H1 (cell line): ENCODE results near the gene ENTPD8. TPM values are rescaled to one million over a fixed set of nuclear protein-coding genes. Genes with fewer than 3 reads are reported as not detected.

ENCODE experiments used
- CTCF ChIA-PET: fragments of 300-600 bp; sonication (Branson Sonifier 250); formaldehyde crosslinking; loops from one replicate; lab custom pipeline; 2021; ENCODE audit not compliant: partially characterized antibody; lab: Charles Lee
- POLR2A ChIA-PET: fragments of 300-600 bp; sonication (Branson Sonifier 250); formaldehyde crosslinking; loops from one replicate; lab custom pipeline; 2021; ENCODE audit warnings: inconsistent platforms; ENCODE audit not compliant: partially characterized antibody; lab: Charles Lee
- DNase-seq, 2 experiments: peaks; one replicate each; pipeline versions ENCODE4 v3.0.0 to v3.0.0-alpha.2; 2010 to 2022; ENCODE audit warnings: low spot score in 2 of 2, low read depth in 1 of 2, mixed read lengths in 1 of 2
- FAIRE-seq: peaks from 2 replicates; lab custom pipeline; 2011; peaks lifted over from hg19 to GRCh38; lab: Jason Lieb, UNC
- H2AFZ ChIP-seq: 2 replicates; pipeline ENCODE4 v1.8.1; 2012; ENCODE audit warnings: low read length, inconsistent platforms
- H2AK5ac ChIP-seq: 2 replicates; pipeline ENCODE4 v1.6.1; 2013; ENCODE audit warnings: low read depth, low read length
- H2BK120ac ChIP-seq: replicated peaks from 2 replicates; pipeline ENCODE3; 2013; ENCODE audit warnings: low read depth, low read length, inconsistent platforms
- H2BK12ac ChIP-seq: 2 replicates; pipeline ENCODE4 v1.6.1; 2013; ENCODE audit warnings: low read depth, low read length
- H2BK15ac ChIP-seq: 2 replicates; pipeline ENCODE4 v1.6.1; 2013; ENCODE audit warnings: low read length
- H2BK20ac ChIP-seq: 2 replicates; pipeline ENCODE4 v1.6.1; 2013; ENCODE audit warnings: low read length
- H2BK5ac ChIP-seq: 2 replicates; pipeline ENCODE4 v1.6.1; 2013; ENCODE audit warnings: low read depth, low read length
- H3K14ac ChIP-seq: 2 replicates; pipeline ENCODE4 v1.6.1; 2013; ENCODE audit warnings: inconsistent platforms; ENCODE audit not compliant: insufficient read length
- H3K18ac ChIP-seq: 2 replicates; pipeline ENCODE4 v1.6.1; 2013; ENCODE audit warnings: low read length; ENCODE audit errors: extremely low read depth
- H3K23ac ChIP-seq: 2 replicates; pipeline ENCODE4 v1.6.1; 2013; ENCODE audit warnings: inconsistent platforms; ENCODE audit not compliant: insufficient read length
- H3K23me2 ChIP-seq: 2 replicates; pipeline ENCODE4 v1.6.1; 2013; ENCODE audit warnings: low read depth, low read length
- H3K27ac ChIP-seq: 2 replicates; pipeline ENCODE4 v1.6.1; 2011; ENCODE audit warnings: low read depth, low read length, inconsistent platforms
- H3K27me3 ChIP-seq, 4 experiments: replicated peaks in 1 of 4; 1 replicate in 1 of 4; 2 replicates in 3 of 4; pipeline versions ENCODE4 v1.6.1 to v1.8.1; 2011 to 2013; ENCODE audit warnings: low read length in 3 of 4, mild to moderate bottlenecking in 3 of 4, inconsistent platforms in 2 of 4, mixed read lengths in 2 of 4, moderate library complexity in 1 of 4; ENCODE audit not compliant: control insufficient read depth in 3 of 4, insufficient read depth in 3 of 4; ENCODE audit errors: extremely low read depth in 1 of 4
- H3K36me3 ChIP-seq, 4 experiments: 2 replicates each; pipeline versions ENCODE4 v1.6.1 to v1.8.1; 2011 to 2013; ENCODE audit warnings: mild to moderate bottlenecking in 4 of 4, low read length in 3 of 4, moderate library complexity in 2 of 4, control low read depth in 1 of 4, inconsistent platforms in 1 of 4; ENCODE audit not compliant: insufficient read depth in 4 of 4, control insufficient read depth in 2 of 4
- H3K4ac ChIP-seq: replicated peaks from 2 replicates; pipeline ENCODE3; 2013; ENCODE audit warnings: low read length, low read depth, mixed read lengths, inconsistent platforms; ENCODE audit not compliant: insufficient read length
- H3K4me1 ChIP-seq, 4 experiments: replicated peaks in 1 of 4; 1 replicate in 1 of 4; 2 replicates in 3 of 4; pipeline versions ENCODE4 v1.6.1 to v1.8.1; 2011 to 2013; ENCODE audit warnings: low read length in 3 of 4, inconsistent platforms in 2 of 4, mixed read lengths in 1 of 4; ENCODE audit not compliant: insufficient read depth in 4 of 4, control insufficient read depth in 3 of 4
- H3K4me2 ChIP-seq, 2 experiments: 2 replicates each; pipeline versions ENCODE4 v1.6.1 to v1.8.1; 2011 to 2013; ENCODE audit warnings: low read depth in 2 of 2, low read length in 2 of 2, control low read depth in 1 of 2, inconsistent platforms in 1 of 2, mild to moderate bottlenecking in 1 of 2; ENCODE audit not compliant: insufficient read depth in 1 of 2
- H3K4me3 ChIP-seq, 4 experiments: fragments of 200-600, 300-600 bp in 1 of 4; sonication (generic), shearing (Covaris generic), sonication (Bioruptor Twin) in 1 of 4; 2 replicates each; pipeline versions ENCODE4 v1.5.1 to v1.8.1; 2011 to 2016; ENCODE audit warnings: low read length in 4 of 4, low read depth in 3 of 4, control low read depth in 2 of 4, inconsistent platforms in 2 of 4, mild to moderate bottlenecking in 2 of 4, mixed read lengths in 1 of 4, moderate library complexity in 1 of 4; ENCODE audit not compliant: insufficient read depth in 2 of 4; ENCODE audit errors: extremely low read depth in 1 of 4
- H3K56ac ChIP-seq: replicated peaks from 2 replicates; pipeline ENCODE3; 2013; ENCODE audit warnings: low read depth, mild to moderate bottlenecking, mixed read lengths, low read length, inconsistent platforms; ENCODE audit not compliant: insufficient read length
- H3K79me1 ChIP-seq: 2 replicates; pipeline ENCODE4 v1.6.1; 2013; ENCODE audit warnings: low read depth, low read length, control low read depth
- H3K79me2 ChIP-seq, 2 experiments: 2 replicates each; pipeline versions ENCODE4 v1.6.1 to v1.8.1; 2012 to 2013; ENCODE audit warnings: low read length in 2 of 2, mild to moderate bottlenecking in 2 of 2, inconsistent platforms in 1 of 2; ENCODE audit not compliant: insufficient read depth in 2 of 2, control insufficient read depth in 1 of 2
- H3K9ac ChIP-seq, 4 experiments: replicated peaks in 1 of 4; 1 replicate in 1 of 4; 2 replicates in 3 of 4; pipeline versions ENCODE4 v1.6.1 to v1.8.1; 2011 to 2013; ENCODE audit warnings: low read depth in 3 of 4, low read length in 3 of 4, control low read depth in 2 of 4, mild to moderate bottlenecking in 2 of 4, moderate library complexity in 2 of 4, inconsistent platforms in 1 of 4; ENCODE audit errors: extremely low read depth in 1 of 4
- H3K9me3 ChIP-seq, 2 experiments: 2 replicates each; pipeline versions ENCODE4 v1.6.1 to v1.8.1; 2012 to 2013; ENCODE audit warnings: mild to moderate bottlenecking in 2 of 2, moderate library complexity in 2 of 2, control low read depth in 1 of 2, inconsistent platforms in 1 of 2, low read depth in 1 of 2, low read length in 1 of 2, mixed read lengths in 1 of 2; ENCODE audit not compliant: insufficient read depth in 2 of 2
- H4K20me1 ChIP-seq, 2 experiments: replicated peaks in 1 of 2; 2 replicates each; pipeline versions ENCODE3 to v1.8.1; 2011 to 2013; ENCODE audit warnings: inconsistent platforms in 2 of 2, low read length in 2 of 2, mild to moderate bottlenecking in 1 of 2; ENCODE audit not compliant: insufficient read depth in 2 of 2, control insufficient read depth in 1 of 2
- H4K5ac ChIP-seq: 2 replicates; pipeline ENCODE4 v1.6.1; 2013; ENCODE audit warnings: low read length, low read depth, mixed read lengths, inconsistent platforms; ENCODE audit not compliant: insufficient read length
- H4K8ac ChIP-seq: 2 replicates; pipeline ENCODE4 v1.8.0; 2013; ENCODE audit warnings: mild to moderate bottlenecking, moderate library complexity, low read length, inconsistent platforms; ENCODE audit not compliant: insufficient read depth; ENCODE audit errors: extremely low read depth
- H4K91ac ChIP-seq: replicated peaks from 2 replicates; pipeline ENCODE3; 2013; ENCODE audit warnings: low read length, mixed read lengths, inconsistent platforms; ENCODE audit not compliant: insufficient read length
- CTCF ChIP-seq, 3 experiments: IDR thresholded peaks; 1 replicate in 2 of 3; 2 replicates in 1 of 3; pipeline versions ENCODE4 v1.5.1 to v1.6.1; 2011; ENCODE audit warnings: low read length in 3 of 3, mild to moderate bottlenecking in 3 of 3, inconsistent platforms in 2 of 3, low read depth in 1 of 3, moderate library complexity in 1 of 3; ENCODE audit not compliant: insufficient read depth in 1 of 3; ENCODE audit errors: control extremely low read depth in 1 of 3
- SIN3A ChIP-seq, 2 experiments: IDR thresholded peaks in 1 of 2; conservative IDR thresholded peaks in 1 of 2; 2 replicates each; pipeline ENCODE4 v1.6.1; 2011 to 2012; ENCODE audit warnings: low read length in 2 of 2, improper control_type of control experiment in 1 of 2, low read depth in 1 of 2, mild to moderate bottlenecking in 1 of 2
- SRF ChIP-seq: IDR thresholded peaks from 2 replicates; pipeline ENCODE4 v1.6.1; 2011; ENCODE audit warnings: mild to moderate bottlenecking, low read depth, low read length, moderate library complexity
- WGBS, 2 experiments: shearing (Covaris generic) in 1 of 2; methylation state at CpG; one replicate each; pipeline versions ENCODE4 v1.1.6 to v1.1.7; 2013 to 2015; ENCODE audit warnings: low lambda C conversion rate in 2 of 2, mixed read lengths in 2 of 2, inconsistent platforms in 1 of 2, low coverage in 1 of 2, missing lambda C conversion rate in 1 of 2; ENCODE audit not compliant: insufficient replicate concordance in 2 of 2, insufficient coverage in 1 of 2, insufficient read length in 1 of 2; ENCODE audit errors: extremely low coverage in 1 of 2, missing lambda C conversion rate in 1 of 2; 5-methylcytosine and 5-hydroxymethylcytosine counted together
- polyA plus RNA-seq, 7 experiments: library from polyadenylated mRNA; depleted of rRNA in 3 of 7; stranded (reverse) in 5 of 7; unstranded in 2 of 7; fragments of >200 nt in 5 of 7; fragments of 200-250 nt in 2 of 7; gene quantifications; 1 replicate in 5 of 7; 2 replicates in 1 of 7; 4 replicates in 1 of 7; pipeline versions ENCODE4 v1.2.1 to v1.2.3, GENCODE V29; 2011 to 2013; ENCODE audit warnings: missing spikeins in 2 of 7, mixed read lengths in 2 of 7
- total RNA-seq: library from RNA; stranded (reverse); fragmentation: NEBNext Ultra II Directional; extraction: Animal tissue kit (Norgen Biotek cat#: 25700); gene quantifications from 2 replicates; pipeline ENCODE4 v1.2.1, GENCODE V29; 2021

ENTPD8 gene
- total and polyA plus RNA-seq, 2 of the 8 experiments (the other 6 are each of a cell fraction or from before 2014, with no cell fraction given), result 0.48 to 0.51 TPM

- Histone ChIP-seq H2BK20ac (no peak overlapping the region), H4K5ac (no peak overlapping the region), H2AK5ac (no peak overlapping the region), H3K79me2 (no peaks in the 10 kb centered on the region), H3K36me3 (peaks cover 0 to 9% (median 3%) of the 10 kb centered on the region in 4 experiments; a peak in 3 of 8 replicates), H3K18ac (no peak overlapping the region), H4K91ac (no peak overlapping the region), H2BK12ac (no peak overlapping the region), H3K23me2 (peaks cover 7% of the 10 kb centered on the region; the same call in 1 of the 2 replicates), H3K27me3 (no peaks in the 10 kb centered on the region; a peak in 1 of 7 replicates), H3K4me1 (peaks cover 0 to 13% (median 11%) of the 10 kb centered on the region in 4 experiments; a peak in 5 of 7 replicates), H3K56ac (no peak overlapping the region), H3K9me3 (no peaks in the 10 kb centered on the region), H3K4ac (no peak overlapping the region), H3K23ac (no peak overlapping the region), H4K20me1 (peaks cover 0 to 6% of the 10 kb centered on the region in 2 experiments), H2BK15ac (no peak overlapping the region), H3K4me2 (no peak overlapping the region), H3K27ac (no peak overlapping the region), H3K9ac (no peak overlapping the region), H2AFZ (no peak overlapping the region), H2BK5ac (no peak overlapping the region), H3K79me1 (no peaks in the 10 kb centered on the region), H3K14ac (no peak overlapping the region), H4K8ac (no peak overlapping the region), H3K4me3 (no peak overlapping the region), H2BK120ac (no peak overlapping the region)
- ChIA-PET POLR2A (interaction anchor here (0.6 kb wide), 1 partner anchor 9 kb away, joined by 3 read pairs; the partner anchor contains the start of gene ENTPD8), CTCF (no interaction called here)
- DNase-seq, result no peak
- TF ChIP-seq CTCF (IDR thresholded peaks at IDR 0.05; ENCODE audit: control extremely low read depth in 1 of 3, insufficient read depth in 1 of 3, low read depth in 1 of 3, low read length in 3 of 3) (no peak), SRF (no peak), SIN3A (conservative IDR thresholded peaks at IDR 0.05 in 1 of 2, IDR thresholded peaks at IDR 0.05 in 1 of 2; ENCODE audit: low read depth in 1 of 2, low read length in 2 of 2) (no peak)
- no peak for FAIRE-seq
- WGBS, 2 experiments, result 91% methylated on average over 12 of the region's 18 CpGs; no CpG with 5 or more reads in 1 of the 2 experiments
Observed at GRCh38 chr9:137449931-137450538, 8.9 kb upstream of the ENTPD8 start.
